Neural progenitor cell (in vitro differentiated cells): ENCODE measurements around the gene PYHIN1. TPM values are rescaled to one million over a fixed set of nuclear protein-coding genes. Genes with fewer than 3 reads are reported as not detected.

ENCODE experiments used
- DNase-seq: peaks from one replicate; pipeline ENCODE4 v3.0.0-alpha.2; 2016; ENCODE audit warnings: low spot score
- H2AFZ ChIP-seq: fragments of 200-600 bp; sonication (generic); replicated peaks from 2 replicates; pipeline ENCODE4 v1.6.1; 2016; ENCODE audit warnings: antibody characterized with exemption
- H3F3A ChIP-seq: fragments of 200-600 bp; sonication (generic); 2 replicates; pipeline ENCODE4 v1.6.1; 2016; ENCODE audit warnings: antibody characterized with exemption, low read depth
- H3K27ac ChIP-seq: fragments of 200-600 bp; sonication (generic); 2 replicates; pipeline ENCODE4 v1.5.1; 2016; ENCODE audit warnings: mild to moderate bottlenecking
- H3K27me3 ChIP-seq: fragments of 200-600 bp; sonication (generic); 2 replicates; pipeline ENCODE4 v1.6.1; 2016; ENCODE audit warnings: mild to moderate bottlenecking, moderate library complexity
- H3K36me3 ChIP-seq: fragments of 200-600 bp; sonication (generic); 2 replicates; pipeline ENCODE4 v1.5.1; 2016
- H3K4me1 ChIP-seq: fragments of 200-600 bp; sonication (generic); 2 replicates; pipeline ENCODE4 v1.6.1; 2016; ENCODE audit warnings: mixed run types
- H3K4me2 ChIP-seq: fragments of 200-600 bp; sonication (generic); 2 replicates; pipeline ENCODE4 v1.6.1; 2016
- H3K4me3 ChIP-seq: fragments of 200-600 bp; sonication (generic); 2 replicates; pipeline ENCODE4 v1.5.1; 2016
- H3K79me2 ChIP-seq: fragments of 200-600 bp; sonication (generic); 2 replicates; pipeline ENCODE4 v1.6.1; 2016; ENCODE audit warnings: low read depth
- H3K9ac ChIP-seq: fragments of 200-600 bp; sonication (generic); 2 replicates; pipeline ENCODE4 v1.6.1; 2016
- H3K9me3 ChIP-seq: fragments of 200-600 bp; sonication (generic); 2 replicates; pipeline ENCODE4 v1.5.1; 2016; ENCODE audit warnings: low read depth
- H4K20me1 ChIP-seq: fragments of 200-600 bp; sonication (generic); 2 replicates; pipeline ENCODE4 v1.6.1; 2016; ENCODE audit warnings: low read depth
- H3K27ac Mint-ChIP-seq: 3 replicates; pipeline ENCODE4 v1.8.0; 2021; ENCODE audit warnings: mixed read lengths
- H3K27me3 Mint-ChIP-seq: 2 replicates; pipeline ENCODE4 v1.8.0; 2022; ENCODE audit warnings: low read depth, mild to moderate bottlenecking, inconsistent platforms, moderate library complexity, mixed read lengths; ENCODE audit not compliant: insufficient read depth
- H3K36me3 Mint-ChIP-seq: 3 replicates; pipeline ENCODE4 v1.8.0; 2021; ENCODE audit warnings: mixed read lengths
- H3K4me1 Mint-ChIP-seq: 3 replicates; pipeline ENCODE4 v1.8.0; 2021; ENCODE audit warnings: mixed read lengths
- H3K4me3 Mint-ChIP-seq: 3 replicates; pipeline ENCODE4 v1.8.0; 2021; ENCODE audit warnings: mild to moderate bottlenecking, moderate library complexity, mixed read lengths
- H3K9me3 Mint-ChIP-seq: 3 replicates; pipeline ENCODE4 v1.8.0; 2020; ENCODE audit warnings: mixed read lengths
- CTCF ChIP-seq: fragments of 200-600 bp; sonication (generic); IDR thresholded peaks from 2 replicates; pipeline ENCODE4 v1.5.1; 2017; ENCODE audit warnings: antibody characterized with exemption, mild to moderate bottlenecking
- EZH2 ChIP-seq: fragments of 200-600 bp; sonication (generic); IDR thresholded peaks from 2 replicates; pipeline ENCODE4 v1.6.1; 2017; ENCODE audit warnings: antibody characterized with exemption, mild to moderate bottlenecking, moderate library complexity
- EZH2phosphoT487 ChIP-seq: fragments of 200-600 bp; sonication (generic); IDR thresholded peaks from 2 replicates; pipeline ENCODE4 v1.6.1; 2017; ENCODE audit warnings: antibody characterized with exemption
- total RNA-seq: library from RNA; depleted of rRNA; stranded (reverse); fragments of >200 nt; gene quantifications from 2 replicates; pipeline ENCODE4 v1.2.3, GENCODE V29; 2015; ENCODE audit warnings: low replicate concordance

PYHIN1 gene
- total RNA-seq, 1 donor from 2014 or later: not detected

- Histone ChIP-seq H3K9ac (no peak overlapping the region), H4K20me1 (no peaks in the 10 kb centered on the region), H3K27ac (no peak overlapping the region), H3K27me3 (no peaks in the 10 kb centered on the region), H3K79me2 (no peaks in the 10 kb centered on the region), H3F3A (no peaks in the 10 kb centered on the region), H2AFZ (no peak overlapping the region), H3K36me3 (no peaks in the 10 kb centered on the region), H3K4me1 (no peaks in the 10 kb centered on the region), H3K4me3 (no peak overlapping the region), H3K4me2 (no peak overlapping the region), H3K9me3 (peaks cover 5% of the 10 kb centered on the region)
- no peak for TF ChIP-seq EZH2phosphoT487
- no peak for TF ChIP-seq CTCF
- no peak overlapping the region for H3K27ac Mint-ChIP-seq
- peaks cover 23% of the 10 kb centered on the region for H3K9me3 Mint-ChIP-seq
- no peaks in the 10 kb centered on the region for H3K4me1 Mint-ChIP-seq
- H3K4me3 Mint-ChIP-seq: no peak overlapping the region
- peaks cover 4% of the 10 kb centered on the region for H3K27me3 Mint-ChIP-seq
- no peaks in the 10 kb centered on the region for H3K36me3 Mint-ChIP-seq
- DNase-seq: no peak
Measured at GRCh38 chr1:158983235-158983634, 51.9 kb downstream of the PYHIN1 start.

GRCh38 chr1:158984386-158984785 lies 53.0 kb downstream of the PYHIN1 start:
- Histone ChIP-seq H3K4me3 (no peak overlapping the region), H3K79me2 (no peaks in the 10 kb centered on the region), H3K4me1 (no peaks in the 10 kb centered on the region), H3K9ac (no peak overlapping the region), H3K27ac (no peak overlapping the region), H2AFZ (no peak overlapping the region), H3K27me3 (no peaks in the 10 kb centered on the region), H3K4me2 (no peak overlapping the region), H4K20me1 (no peaks in the 10 kb centered on the region), H3F3A (no peaks in the 10 kb centered on the region), H3K9me3 (peaks cover 5% of the 10 kb centered on the region), H3K36me3 (no peaks in the 10 kb centered on the region)
- TF ChIP-seq CTCF (no peak), EZH2phosphoT487 (no peak), EZH2 (no peak)
- H3K4me3 Mint-ChIP-seq: no peak overlapping the region
- peaks cover 23% of the 10 kb centered on the region for H3K9me3 Mint-ChIP-seq
- no peaks in the 10 kb centered on the region for H3K36me3 Mint-ChIP-seq
- no peak for DNase-seq
- H3K27me3 Mint-ChIP-seq: peaks cover 2% of the 10 kb centered on the region
- no peaks in the 10 kb centered on the region for H3K4me1 Mint-ChIP-seq
- no peak overlapping the region for H3K27ac Mint-ChIP-seq

- no peak overlapping the region for H3K27ac Mint-ChIP-seq
Measured at GRCh38 chr1:158989424-158989823, 58.1 kb downstream of the PYHIN1 start.

More at GRCh38 chr1:158989424-158989823, 58.1 kb downstream of the PYHIN1 start:
- Histone ChIP-seq H3K9me3 (peaks cover under 1% of the 10 kb centered on the region), H3K27ac (no peak overlapping the region), H3K36me3 (no peaks in the 10 kb centered on the region), H2AFZ (no peak overlapping the region), H3K27me3 (no peaks in the 10 kb centered on the region), H3K79me2 (no peaks in the 10 kb centered on the region), H3F3A (no peaks in the 10 kb centered on the region), H3K4me1 (no peaks in the 10 kb centered on the region), H3K4me2 (no peak overlapping the region), H3K4me3 (no peak overlapping the region), H3K9ac (no peak overlapping the region), H4K20me1 (no peaks in the 10 kb centered on the region)
- Mint-ChIP-seq H3K4me1 (no peaks in the 10 kb centered on the region), H3K9me3 (no peaks in the 10 kb centered on the region), H3K27me3 (no peaks in the 10 kb centered on the region), H3K36me3 (no peaks in the 10 kb centered on the region), H3K4me3 (no peak overlapping the region)
- no peak for DNase-seq
- TF ChIP-seq EZH2phosphoT487 (no peak), CTCF (no peak), EZH2 (no peak)
